Body of pancreas (tissue), 4 donors: ENCODE measurements around the gene RALGAPA1.

ENCODE experiments used
- CTCF ChIP-seq, 7 experiments: fragments of 450-650 bp in 4 of 7; fragments of 200-600 bp in 3 of 7; sonication (generic) in 3 of 7; IDR thresholded peaks; one replicate each; pipeline ENCODE4 v1.5.1; 2016 to 2019; ENCODE audit warnings: antibody characterized with exemption in 7 of 7
- POLR2A ChIP-seq, 3 donors: fragments of 450-650 bp; IDR thresholded peaks; one replicate each; pipeline ENCODE4 v1.6.1; 2016; ENCODE audit warnings: antibody characterized with exemption in 3 of 3, mild to moderate bottlenecking in 2 of 3

- no peak for TF ChIP-seq CTCF (IDR thresholded peaks at IDR 0.05)
- TF ChIP-seq POLR2A (IDR thresholded peaks at IDR 0.05): no peak
Measured at GRCh38 chr14:35826952-35827416, 17.9 kb upstream of the RALGAPA1 start.
